GM06990 (cell line): Measurements from ENCODE around the gene KLHDC4.
"Not testable (repeated sequence)": the region's sequence is repeated elsewhere in the genome, so short reads cannot be mapped to it uniquely, and the experiment has no call there.

Source experiments
- DNase-seq: peaks from one replicate; pipeline ENCODE4 v3.0.0-alpha.2; 2011; ENCODE audit not compliant: insufficient read length; ENCODE audit errors: extremely low read depth
- H3K27me3 ChIP-seq: replicated peaks from 2 replicates; pipeline ENCODE4 v1.6.0; 2011; ENCODE audit warnings: low read length; ENCODE audit not compliant: control insufficient read depth, insufficient read depth
- H3K36me3 ChIP-seq: 2 replicates; pipeline ENCODE4 v1.5.1; 2011; ENCODE audit warnings: low read length; ENCODE audit not compliant: control insufficient read depth, insufficient read depth
- H3K4me3 ChIP-seq: replicated peaks from 2 replicates; pipeline ENCODE4 v1.5.1; 2011; ENCODE audit warnings: low read depth, mild to moderate bottlenecking, control low read depth, low read length
- TF ChIP-seq, protein P1 (sequence below): IDR thresholded peaks from 2 replicates; pipeline ENCODE4 v1.5.1; 2011; ENCODE audit warnings: low read length, control low read depth, mild to moderate bottlenecking, inconsistent platforms; ENCODE audit not compliant: insufficient read depth, poor library complexity, severe bottlenecking

Gene KLHDC4

DNA sequence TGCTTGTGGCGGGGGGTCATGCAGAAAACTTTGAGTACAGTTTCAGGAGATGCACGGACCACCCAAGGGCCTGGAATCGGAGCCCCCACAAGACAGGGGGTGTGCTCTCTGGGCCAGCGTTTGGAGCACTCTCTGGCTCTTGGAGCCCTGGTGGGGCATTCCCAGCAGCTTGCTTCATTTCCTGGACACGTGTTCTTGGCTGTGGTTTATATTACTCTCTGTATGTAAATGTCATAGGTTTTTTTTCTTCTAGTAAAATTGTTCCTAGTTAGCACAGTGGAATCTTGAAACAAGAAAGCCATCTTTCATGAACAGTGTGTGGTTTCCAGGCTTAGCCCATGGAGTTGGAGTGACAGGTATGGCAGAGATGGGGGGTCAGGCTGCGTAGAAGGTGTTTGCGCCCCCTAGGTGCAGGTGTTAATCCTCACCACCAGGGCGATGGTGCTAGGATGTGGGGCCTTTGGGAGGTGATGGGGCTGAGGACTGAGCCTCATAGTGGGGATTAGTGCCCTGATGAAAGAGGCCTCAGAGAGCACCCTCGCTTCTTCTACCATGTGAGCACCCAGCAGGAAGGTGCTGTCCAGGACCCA, 83.7 kb downstream of the KLHDC4 start:
- Histone ChIP-seq H3K4me3 (no peak overlapping the region), H3K36me3 (no peaks in the 10 kb centered on the region), H3K27me3 (no peaks in the 10 kb centered on the region; the same call in 1 of the 2 replicates)
- TF ChIP-seq, protein P1, sequence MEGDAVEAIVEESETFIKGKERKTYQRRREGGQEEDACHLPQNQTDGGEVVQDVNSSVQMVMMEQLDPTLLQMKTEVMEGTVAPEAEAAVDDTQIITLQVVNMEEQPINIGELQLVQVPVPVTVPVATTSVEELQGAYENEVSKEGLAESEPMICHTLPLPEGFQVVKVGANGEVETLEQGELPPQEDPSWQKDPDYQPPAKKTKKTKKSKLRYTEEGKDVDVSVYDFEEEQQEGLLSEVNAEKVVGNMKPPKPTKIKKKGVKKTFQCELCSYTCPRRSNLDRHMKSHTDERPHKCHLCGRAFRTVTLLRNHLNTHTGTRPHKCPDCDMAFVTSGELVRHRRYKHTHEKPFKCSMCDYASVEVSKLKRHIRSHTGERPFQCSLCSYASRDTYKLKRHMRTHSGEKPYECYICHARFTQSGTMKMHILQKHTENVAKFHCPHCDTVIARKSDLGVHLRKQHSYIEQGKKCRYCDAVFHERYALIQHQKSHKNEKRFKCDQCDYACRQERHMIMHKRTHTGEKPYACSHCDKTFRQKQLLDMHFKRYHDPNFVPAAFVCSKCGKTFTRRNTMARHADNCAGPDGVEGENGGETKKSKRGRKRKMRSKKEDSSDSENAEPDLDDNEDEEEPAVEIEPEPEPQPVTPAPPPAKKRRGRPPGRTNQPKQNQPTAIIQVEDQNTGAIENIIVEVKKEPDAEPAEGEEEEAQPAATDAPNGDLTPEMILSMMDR: peak; percentile 71
- no peak for DNase-seq

DNA sequence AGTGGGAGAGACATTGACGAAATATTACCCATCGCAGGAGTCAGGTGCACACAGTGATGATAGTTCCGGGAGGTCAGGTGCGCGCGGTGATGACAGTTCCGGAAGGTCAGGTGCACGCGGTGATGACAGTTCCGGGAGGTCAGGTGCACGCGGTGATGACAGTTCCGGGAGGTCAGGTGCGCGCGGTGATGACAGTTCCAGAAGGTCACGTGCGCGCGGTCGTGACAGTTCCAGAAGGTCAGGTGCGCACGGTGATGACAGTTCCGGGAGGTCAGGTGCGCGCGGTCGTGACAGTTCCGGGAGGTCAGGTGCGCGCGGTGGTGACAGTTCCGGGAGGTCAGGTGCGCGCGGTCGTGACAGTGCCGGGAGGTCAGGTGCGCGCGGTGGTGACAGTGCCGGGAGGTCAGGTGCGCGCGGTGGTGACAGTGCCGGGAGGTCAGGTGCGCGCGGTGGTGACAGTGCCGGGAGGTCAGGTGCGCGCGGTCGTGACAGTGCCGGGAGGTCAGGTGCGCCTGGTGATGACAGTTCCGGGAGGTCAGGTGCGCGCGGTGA, 84.7 kb downstream of the KLHDC4 start:
- DNase-seq, H3K27me3 ChIP-seq, H3K36me3 ChIP-seq, H3K4me3 ChIP-seq: not testable (repeated sequence)

DNA sequence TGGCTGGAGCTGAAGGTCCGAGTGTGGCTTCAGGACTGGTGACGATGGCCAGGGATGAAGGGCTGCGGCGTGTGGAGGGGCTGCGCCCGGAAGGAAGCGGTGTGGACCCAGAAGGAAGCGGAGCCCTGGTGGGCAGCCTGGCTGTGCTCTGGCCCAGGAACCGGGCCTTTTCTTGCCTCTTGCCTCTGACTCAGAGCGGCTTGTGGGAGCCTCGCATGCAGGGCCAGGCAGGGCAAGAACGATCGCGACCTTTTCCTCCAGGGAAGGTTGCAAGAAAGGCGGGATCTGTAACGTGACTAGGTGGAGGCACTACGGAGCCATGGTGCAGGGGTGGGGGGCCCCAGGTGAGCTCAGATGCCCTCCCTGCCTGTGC, 85.5 kb downstream of the KLHDC4 start:
- Histone ChIP-seq H3K36me3 (no peaks in the 10 kb centered on the region), H3K27me3 (no peaks in the 10 kb centered on the region; the same call in 1 of the 2 replicates), H3K4me3 (no peak overlapping the region)
- TF ChIP-seq, protein P1: no peak
- no peak for DNase-seq

DNA sequence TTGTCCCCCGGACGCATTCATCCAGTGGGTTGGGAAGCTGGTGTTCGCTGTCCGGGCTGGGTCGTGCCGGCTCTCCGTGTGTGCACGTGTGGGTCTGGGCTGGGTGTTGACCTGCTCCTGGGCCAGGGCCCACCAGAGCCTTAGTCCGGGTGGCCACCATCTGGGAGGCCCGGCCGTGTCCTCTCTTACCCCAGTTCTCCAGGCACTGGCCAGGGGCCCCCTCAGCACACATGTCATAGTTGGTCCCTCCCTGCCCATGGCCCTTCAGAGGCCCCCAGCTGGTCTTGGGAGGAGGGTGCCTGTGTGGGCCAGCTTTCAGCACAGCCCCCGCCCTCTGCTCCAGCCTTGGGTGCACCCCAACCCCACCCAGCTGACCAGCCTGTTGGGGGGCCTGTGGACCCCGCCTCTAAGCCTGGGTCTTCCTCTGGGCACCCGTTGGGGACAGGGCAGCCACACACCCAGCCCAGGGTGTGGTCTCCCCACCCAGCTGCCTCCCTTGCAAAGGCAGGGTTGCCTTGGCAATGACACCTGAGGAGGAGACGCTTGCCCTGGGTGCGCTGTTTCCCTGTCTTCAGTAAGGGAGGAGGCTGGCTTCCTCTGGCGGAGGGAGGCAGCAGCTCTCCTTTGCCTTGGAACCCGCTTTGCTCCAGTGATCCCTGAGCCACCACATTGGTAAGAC, 86.1 kb downstream of the KLHDC4 start:
- Histone ChIP-seq H3K36me3 (no peaks in the 10 kb centered on the region), H3K4me3 (no peak overlapping the region)

DNA sequence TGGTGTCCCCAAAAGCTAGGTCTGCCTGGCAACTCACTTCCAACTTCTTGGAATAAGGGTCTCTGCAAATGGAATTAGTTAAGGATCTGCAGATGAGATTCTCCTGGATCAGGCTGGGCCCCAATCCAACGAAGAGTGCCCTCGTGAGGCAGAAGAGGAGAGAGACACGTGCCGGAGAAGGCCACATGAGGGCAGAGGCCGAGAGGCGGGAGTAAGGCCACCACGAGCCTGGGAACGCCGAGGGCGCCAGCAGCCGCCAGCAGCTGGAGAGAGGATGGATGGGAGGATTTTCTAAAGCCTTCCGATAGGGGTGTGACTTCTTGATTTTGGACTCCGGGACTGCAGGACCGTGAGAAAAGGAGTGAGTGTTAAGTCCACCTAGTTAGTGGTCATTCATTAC, 87.2 kb downstream of the KLHDC4 start:
- H3K36me3 ChIP-seq: no peaks in the 10 kb centered on the region
- H3K27me3 ChIP-seq: no peaks in the 10 kb centered on the region
- TF ChIP-seq, protein P1: peak; percentile 10
- no peak for DNase-seq
- H3K4me3 ChIP-seq: no peak overlapping the region

More for the DNA sequence above, 86.1 kb downstream of the KLHDC4 start:
- H3K27me3 ChIP-seq: no peaks in the 10 kb centered on the region; the same call in 1 of the 2 replicates
- TF ChIP-seq, protein P1: no peak
- no peak for DNase-seq

DNA sequence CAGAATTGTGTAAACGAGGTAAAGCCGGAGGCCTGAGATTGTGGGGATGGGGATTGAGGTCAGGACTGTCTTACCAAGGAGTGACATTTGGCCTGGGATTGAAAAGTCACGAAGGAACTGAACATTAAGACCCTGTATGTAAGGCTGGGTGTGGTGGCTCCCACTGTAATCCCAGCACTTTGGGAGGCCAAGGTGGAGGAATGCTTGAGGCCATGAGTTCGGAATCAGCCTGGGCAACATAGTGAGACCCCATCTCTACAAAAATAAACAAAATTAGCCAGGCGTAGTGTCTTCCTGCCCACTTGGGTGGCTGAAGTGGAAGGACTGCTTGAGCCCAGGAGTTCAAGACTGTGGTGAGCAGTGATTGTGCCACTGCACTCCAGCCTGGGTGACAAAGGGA, 88.0 kb downstream of the KLHDC4 start:
- no peaks in the 10 kb centered on the region for H3K27me3 ChIP-seq

More for the DNA sequence above, 88.0 kb downstream of the KLHDC4 start:
- no peaks in the 10 kb centered on the region for H3K36me3 ChIP-seq
- DNase-seq: no peak
- TF ChIP-seq, protein P1: no peak
- no peak overlapping the region for H3K4me3 ChIP-seq
